ENCODE data around the gene ASTN2. TPM values are rescaled to one million over a fixed set of nuclear protein-coding genes. Genes with fewer than 3 reads are reported as not detected.

Gene ASTN2
- total and polyA plus RNA-seq, 2 donors (not counting 3 experiments of a cell fraction or from before 2014, with no cell fraction given), result 1.0 to 1.9 TPM

- Histone ChIP-seq H3K9ac (replicated peaks; ENCODE audit: extremely low read depth, insufficient read depth, low read length) (no peak overlapping the region), H3K9me1 (replicated peaks; ENCODE audit: control insufficient read depth, extremely low read depth, insufficient read depth, low read length) (no peaks in the 10 kb centered on the region), H3K4me3 (replicated peaks in 1 of 3; ENCODE audit: insufficient read depth in 1 of 3, low read depth in 1 of 3, low read length in 3 of 3) (no peak overlapping the region), H3K36me3 (ENCODE audit: control insufficient read depth in 2 of 2, extremely low read depth in 1 of 2, insufficient read depth in 2 of 2, low read length in 2 of 2) (no peaks in the 10 kb centered on the region), H3K79me2 (ENCODE audit: control insufficient read depth, insufficient read depth, low read length) (no peaks in the 10 kb centered on the region), H4K20me1 (replicated peaks; ENCODE audit: control insufficient read depth, extremely low read depth, insufficient read depth, low read length) (no peaks in the 10 kb centered on the region), H3K4me1 (ENCODE audit: control insufficient read depth, extremely low read depth, insufficient read depth, low read length) (no peaks in the 10 kb centered on the region), H3K9me3 (replicated peaks; ENCODE audit: control insufficient read depth, insufficient read depth, low read length) (peaks cover 3% of the 10 kb centered on the region), H3K27ac (ENCODE audit: insufficient read depth, low read depth, low read length) (no peak overlapping the region), H3K27me3 (ENCODE audit: control insufficient read depth in 2 of 2, insufficient read depth in 2 of 2, low read length in 2 of 2) (no peaks in the 10 kb centered on the region), H3K4me2 (ENCODE audit: insufficient read depth, low read length) (no peak overlapping the region), H2AFZ (ENCODE audit: low read depth, low read length) (no peak overlapping the region)
- intact Hi-C loops (cut with micrococcal nuclease) (no loop called here), dilution Hi-C loops (cut with MboI; ENCODE audit: extremely low pct_ligation_motif_present, low sequenced_read_pairs) (no loop called here)
- ChIA-PET CTCF (no interaction called here), POLR2A (no interaction called here)
- FAIRE-seq (no peak), DNase-seq (ENCODE audit: low read depth, low spot score) (no peak)
- TF ChIP-seq GATA2 (IDR thresholded peaks at IDR 0.05; ENCODE audit: insufficient read depth, insufficient read length, low read depth, low read length) (no peak), POLR2A (IDR thresholded peaks at IDR 0.05; ENCODE audit: low read depth, low read length) (no peak), EZH2 (IDR thresholded peaks at IDR 0.05; ENCODE audit: borderline replicate concordance, low read depth, low read length, severe bottlenecking) (no peak), MAX (IDR thresholded peaks at IDR 0.05; ENCODE audit: insufficient read depth, insufficient read length) (no peak), POLR2AphosphoS5 (IDR thresholded peaks at IDR 0.05; ENCODE audit: insufficient read depth, low read depth, low read length) (no peak), FOS (IDR thresholded peaks at IDR 0.05; ENCODE audit: borderline replicate concordance, insufficient read depth, low read length) (no peak), CTCF (IDR thresholded peaks at IDR 0.05; ENCODE audit: extremely low read depth in 1 of 2, insufficient read depth in 1 of 2, low read depth in 1 of 2, low read length in 2 of 2) (no peak), MYC (IDR thresholded peaks at IDR 0.05; ENCODE audit: low read depth, low read length) (no peak), JUN (IDR thresholded peaks at IDR 0.05; ENCODE audit: borderline replicate concordance, insufficient read depth, insufficient read length, low read depth) (no peak)
- BruUV-seq (replicated peaks), result no TSS peak
These were observed 175.4 kb downstream of the ASTN2 start for GRCh38 chr9:117239428-117239827.

Measured in endothelial cell of umbilical vein (primary cell).